ENCODE data around the gene ZMYM2. TPM values are rescaled to one million over a fixed set of nuclear protein-coding genes. Genes with fewer than 3 reads are reported as not detected.

Gene ZMYM2
- total and polyA plus RNA-seq, 10 of the 15 experiments (the other 5 are each of a cell fraction or from before 2014, with no cell fraction given) = 9.5 to 60.4 (median 34.6) TPM

DNA sequence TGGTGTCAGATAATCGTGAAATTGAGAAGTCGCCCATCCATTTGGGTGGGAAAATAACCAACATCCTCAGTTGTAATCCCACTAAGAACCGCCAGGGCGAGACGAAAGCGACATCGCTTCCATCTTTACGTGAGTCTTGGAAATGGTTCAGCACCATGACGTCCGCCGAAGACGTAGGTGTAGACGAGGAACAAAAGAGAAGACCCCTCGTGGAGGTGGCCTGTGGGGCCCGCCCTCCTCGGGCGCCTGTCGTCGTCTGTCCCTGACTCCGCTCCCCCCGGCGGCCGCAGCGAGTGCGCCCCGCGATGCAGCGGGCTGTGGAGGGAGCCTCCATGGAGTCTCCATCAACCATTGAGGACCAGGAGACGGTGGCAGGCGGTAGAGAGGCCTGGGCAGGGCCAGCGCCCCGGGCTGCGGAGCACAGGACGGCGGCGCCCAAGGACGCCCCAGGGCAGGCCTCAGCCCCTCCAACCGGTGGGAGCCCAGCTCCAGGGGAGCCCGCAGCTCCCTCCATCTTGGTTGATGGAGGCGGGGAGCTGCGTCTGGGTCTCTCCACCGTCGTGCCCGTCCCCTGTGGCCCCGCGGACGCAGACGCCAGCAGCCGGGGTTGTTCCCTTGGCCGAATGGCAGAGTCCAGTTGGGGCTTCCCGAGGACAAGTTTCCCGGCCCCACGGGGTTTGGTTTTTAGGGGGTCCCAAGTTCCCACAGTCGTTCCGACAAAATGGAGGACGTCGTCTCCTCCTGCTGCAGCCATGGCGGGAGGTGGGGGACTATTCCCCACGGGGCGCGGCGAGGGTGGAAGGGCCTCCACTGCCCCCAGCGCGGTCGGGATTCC, 990 bp upstream of the ZMYM2 start:
- Histone ChIP-seq H3K9me3 (replicated peaks; ENCODE audit: control insufficient read depth, insufficient read depth, low read length) (no peaks in the 10 kb centered on the region), H3K4me2 (ENCODE audit: control insufficient read depth, insufficient read depth) (peak overlapping the region; percentile 93), H3K4me1 (ENCODE audit: control insufficient read depth, insufficient read depth, low read length) (no peaks in the 10 kb centered on the region), H4K20me1 (ENCODE audit: control insufficient read depth, insufficient read depth) (no peaks in the 10 kb centered on the region), H3K79me2 (ENCODE audit: control insufficient read depth, insufficient read depth, low read length) (peaks cover 35% of the 10 kb centered on the region), H3K36me3 (ENCODE audit: control insufficient read depth in 2 of 2, insufficient read depth in 2 of 2, low read length in 1 of 2) (no peaks in the 10 kb centered on the region; a peak in 1 of 4 replicates), H2AFZ (ENCODE audit: control insufficient read depth, low read depth, low read length) (peak overlapping the region; percentile 90), H3K27ac (ENCODE audit: control insufficient read depth, insufficient read depth) (peak overlapping the region; percentile 95), H3K27me3 (replicated peaks in 1 of 2; ENCODE audit: control insufficient read depth in 2 of 2, insufficient read depth in 2 of 2, low read length in 1 of 2) (no peaks in the 10 kb centered on the region), H3K4me3 (peak overlapping the region; percentile 80), H3K9ac (ENCODE audit: control insufficient read depth, insufficient read depth, low read length) (peak overlapping the region; percentile 92)
- RAD21 ChIA-PET (ENCODE audit: unreplicated experiment) = interaction anchor here (0.5 kb wide), 1 partner anchor 115 kb away, joined by 4 read pairs; no protein-coding TSS in a partner anchor
- FAIRE-seq (peak; percentile 98), DNase-seq (ENCODE audit: low read depth, low spot score) (peak; percentile 60), ATAC-seq (peak; percentile 49)
- CTCF ChIA-PET = interaction anchor here (1.0 to 1.1 kb wide), 2 partner anchors 27 to 96 kb away, joined by 4 to 6 read pairs; no protein-coding TSS in a partner anchor
- BruUV-seq (replicated peaks) = TSS peak; percentile 99
- POLR2A ChIA-PET = interaction anchor here (0.8 to 1.1 kb wide), 2 partner anchors 93 to 96 kb away, joined by 3 read pairs; no protein-coding TSS in a partner anchor
- in situ Hi-C loops (cut with MboI) (no loop called here), intact Hi-C loops (cut with micrococcal nuclease; ENCODE audit: unreplicated experiment) (loop anchor here (5.0 kb wide), 1 partner anchor 175 kb away; the partner anchor contains the start of gene PSPC1)
- SMC1A ChIA-PET (ENCODE audit: uncharacterized antibody, unreplicated experiment) = interaction anchor here (1.4 kb wide), 1 partner anchor 30 kb away, joined by 4 read pairs; no protein-coding TSS in a partner anchor
- WGBS (ENCODE audit: insufficient coverage, insufficient replicate concordance, low lambda C conversion rate, missing lambda C conversion rate) = under 1% methylated on average over 62 of the region's 65 CpGs
- TF ChIP-seq MYC (IDR thresholded peaks at IDR 0.05; ENCODE audit: insufficient read depth, insufficient read length, insufficient replicate concordance, low read length, severe bottlenecking) (peak; percentile 9), RELA (IDR thresholded peaks at IDR 0.05; ENCODE audit: borderline replicate concordance, partially characterized antibody) (peak; percentile 20), MYB (IDR thresholded peaks at IDR 0.05; ENCODE audit: borderline replicate concordance, low read depth, low read length) (no peak), PML (IDR thresholded peaks at IDR 0.05; ENCODE audit: low read length) (peak; percentile 76), POLR2AphosphoS2 (IDR thresholded peaks at IDR 0.05; ENCODE audit: low read depth, low read length) (no peak), PAX8 (IDR thresholded peaks at IDR 0.05) (no peak), CHD4 (IDR thresholded peaks at IDR 0.05) (no peak), IKZF2 (IDR thresholded peaks at IDR 0.05) (no peak; a peak in 1 of 4 replicates), SMARCA5 (IDR thresholded peaks at IDR 0.05) (0 out of 2 replicates have a peak, but pooled peaks have one; percentile 53), TARDBP (IDR thresholded peaks at IDR 0.05; ENCODE audit: borderline replicate concordance) (no peak), POLR2A (IDR thresholded peaks at IDR 0.05; ENCODE audit: low read depth, low read length) (peak; percentile 82), TCF7 (IDR thresholded peaks at IDR 0.05; ENCODE audit: borderline replicate concordance) (no peak), ZNF622 (IDR thresholded peaks at IDR 0.05) (no peak), YY1 (IDR thresholded peaks at IDR 0.05; ENCODE audit: low read depth, low read length) (peak; percentile 86), BHLHE40 (IDR thresholded peaks at IDR 0.05; ENCODE audit: borderline replicate concordance in 1 of 2, low read depth in 2 of 2, low read length in 1 of 2) (peak in 1 of 2 experiments; percentile 4; a peak in 1 of 4 replicates), CBX5 (IDR thresholded peaks at IDR 0.05; ENCODE audit: low read depth) (peak; percentile 54; the same call in 1 of the 2 replicates), ZNF274 (IDR thresholded peaks at IDR 0.05; ENCODE audit: insufficient read depth, insufficient read length) (no peak), HCFC1 (IDR thresholded peaks at IDR 0.05; ENCODE audit: low read length) (peak; percentile 14; the same call in 1 of the 2 replicates), MXI1 (IDR thresholded peaks at IDR 0.05; ENCODE audit: low read depth, low read length) (0 out of 2 replicates have a peak, but pooled peaks have one; percentile 20)
- TF ChIP-seq, protein P1, sequence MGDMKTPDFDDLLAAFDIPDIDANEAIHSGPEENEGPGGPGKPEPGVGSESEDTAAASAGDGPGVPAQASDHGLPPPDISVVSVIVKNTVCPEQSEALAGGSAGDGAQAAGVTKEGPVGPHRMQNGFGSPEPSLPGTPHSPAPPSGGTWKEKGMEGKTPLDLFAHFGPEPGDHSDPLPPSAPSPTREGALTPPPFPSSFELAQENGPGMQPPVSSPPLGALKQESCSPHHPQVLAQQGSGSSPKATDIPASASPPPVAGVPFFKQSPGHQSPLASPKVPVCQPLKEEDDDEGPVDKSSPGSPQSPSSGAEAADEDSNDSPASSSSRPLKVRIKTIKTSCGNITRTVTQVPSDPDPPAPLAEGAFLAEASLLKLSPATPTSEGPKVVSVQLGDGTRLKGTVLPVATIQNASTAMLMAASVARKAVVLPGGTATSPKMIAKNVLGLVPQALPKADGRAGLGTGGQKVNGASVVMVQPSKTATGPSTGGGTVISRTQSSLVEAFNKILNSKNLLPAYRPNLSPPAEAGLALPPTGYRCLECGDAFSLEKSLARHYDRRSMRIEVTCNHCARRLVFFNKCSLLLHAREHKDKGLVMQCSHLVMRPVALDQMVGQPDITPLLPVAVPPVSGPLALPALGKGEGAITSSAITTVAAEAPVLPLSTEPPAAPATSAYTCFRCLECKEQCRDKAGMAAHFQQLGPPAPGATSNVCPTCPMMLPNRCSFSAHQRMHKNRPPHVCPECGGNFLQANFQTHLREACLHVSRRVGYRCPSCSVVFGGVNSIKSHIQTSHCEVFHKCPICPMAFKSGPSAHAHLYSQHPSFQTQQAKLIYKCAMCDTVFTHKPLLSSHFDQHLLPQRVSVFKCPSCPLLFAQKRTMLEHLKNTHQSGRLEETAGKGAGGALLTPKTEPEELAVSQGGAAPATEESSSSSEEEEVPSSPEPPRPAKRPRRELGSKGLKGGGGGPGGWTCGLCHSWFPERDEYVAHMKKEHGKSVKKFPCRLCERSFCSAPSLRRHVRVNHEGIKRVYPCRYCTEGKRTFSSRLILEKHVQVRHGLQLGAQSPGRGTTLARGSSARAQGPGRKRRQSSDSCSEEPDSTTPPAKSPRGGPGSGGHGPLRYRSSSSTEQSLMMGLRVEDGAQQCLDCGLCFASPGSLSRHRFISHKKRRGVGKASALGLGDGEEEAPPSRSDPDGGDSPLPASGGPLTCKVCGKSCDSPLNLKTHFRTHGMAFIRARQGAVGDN (IDR thresholded peaks at IDR 0.05) = peak; percentile 51; the same call in 1 of the 2 replicates
